GM21367 (cell line): Measurements from ENCODE around the gene FGF5.
"Not testable (repeated sequence)": the region's sequence is repeated elsewhere in the genome, so short reads cannot be mapped to it uniquely, and the experiment has no call there.

ENCODE experiments used
- ATAC-seq: cut with Tn5 transposase; IDR thresholded peaks from one replicate; pipeline ENCODE4 v1.9.1; 2021; ENCODE audit not compliant: unreplicated experiment

FGF5 gene

GRCh38 chr4:80294206-80294605, 27.7 kb downstream of the FGF5 start:
- ATAC-seq, result no peak

DNA sequence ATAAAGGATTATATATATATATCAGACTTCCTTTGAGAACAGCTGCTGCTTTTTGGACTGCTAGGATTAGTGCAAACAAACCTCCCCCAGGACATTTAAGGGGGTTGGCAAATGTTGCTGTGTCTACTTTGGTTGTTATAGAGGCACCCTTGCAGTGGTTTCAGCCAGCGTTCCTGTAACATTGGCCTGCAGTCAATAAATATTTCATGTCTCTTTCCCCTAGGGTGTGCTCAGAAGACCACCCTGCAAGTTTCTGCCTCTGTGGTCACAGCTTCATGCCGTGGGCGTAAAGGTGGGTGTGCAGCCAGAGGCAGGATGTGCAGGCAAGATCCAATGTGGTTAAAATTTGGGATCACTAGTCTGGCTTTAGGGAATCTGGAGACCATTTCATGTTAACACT, 28.9 kb downstream of the FGF5 start:
- ATAC-seq, result no peak

GRCh38 chr4:80295826-80296225, 29.4 kb downstream of the FGF5 start:
- ATAC-seq, result no peak

DNA sequence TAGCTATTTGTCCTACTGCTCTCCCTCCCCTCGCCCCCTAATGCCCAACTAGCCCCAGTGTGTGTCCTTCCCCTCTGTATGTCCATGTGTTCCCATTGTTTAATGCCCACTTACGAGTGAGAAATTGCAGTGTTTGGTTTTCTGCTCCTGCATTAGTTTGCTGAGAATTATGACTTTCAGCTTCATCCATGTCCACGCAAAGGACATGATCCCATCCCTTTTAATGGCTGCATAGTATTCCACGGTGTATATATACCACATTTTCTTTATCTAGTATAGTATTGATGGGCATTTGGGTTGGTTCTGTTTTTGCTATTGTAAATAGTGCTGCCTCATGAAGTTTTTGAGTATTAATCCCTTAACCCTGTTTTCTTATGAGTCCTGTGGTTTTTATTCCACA, 35.4 kb downstream of the FGF5 start:
- no peak for ATAC-seq

DNA sequence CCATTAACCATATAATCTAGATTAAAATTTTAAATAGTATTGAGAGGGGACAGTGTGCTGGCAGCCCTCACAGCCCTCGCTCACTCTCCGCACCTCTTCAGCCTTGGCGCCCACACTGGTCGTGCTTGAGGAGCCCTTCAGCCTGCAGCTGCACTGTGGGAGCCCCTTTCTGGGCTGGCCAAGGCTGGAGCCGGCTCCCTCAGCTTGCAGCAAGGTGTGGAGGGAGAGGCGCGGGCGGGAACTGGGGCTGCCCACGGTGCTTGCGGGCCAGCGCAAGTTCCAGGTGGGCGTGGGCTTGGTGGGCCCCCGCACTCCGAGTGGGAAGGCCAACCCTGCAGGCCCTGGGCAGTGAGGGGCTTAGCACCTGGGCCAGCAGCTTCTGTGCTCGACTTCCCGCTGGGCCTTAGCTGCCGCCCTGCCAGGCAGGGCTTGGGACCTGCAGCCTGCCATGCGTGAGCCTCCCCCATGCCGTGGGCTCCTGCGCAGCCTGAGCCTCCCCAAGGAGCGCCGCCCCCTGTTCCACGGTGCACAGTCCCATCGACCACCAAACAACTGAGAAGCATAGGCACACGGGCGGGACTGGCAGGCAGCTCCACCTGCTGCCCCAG, 36.3 kb downstream of the FGF5 start:
- ATAC-seq, result no peak

GRCh38 chr4:80305466-80305865, 39.0 kb downstream of the FGF5 start:
- no peak for ATAC-seq

GRCh38 chr4:80306260-80306659, 39.8 kb downstream of the FGF5 start:
- ATAC-seq, result no peak

DNA sequence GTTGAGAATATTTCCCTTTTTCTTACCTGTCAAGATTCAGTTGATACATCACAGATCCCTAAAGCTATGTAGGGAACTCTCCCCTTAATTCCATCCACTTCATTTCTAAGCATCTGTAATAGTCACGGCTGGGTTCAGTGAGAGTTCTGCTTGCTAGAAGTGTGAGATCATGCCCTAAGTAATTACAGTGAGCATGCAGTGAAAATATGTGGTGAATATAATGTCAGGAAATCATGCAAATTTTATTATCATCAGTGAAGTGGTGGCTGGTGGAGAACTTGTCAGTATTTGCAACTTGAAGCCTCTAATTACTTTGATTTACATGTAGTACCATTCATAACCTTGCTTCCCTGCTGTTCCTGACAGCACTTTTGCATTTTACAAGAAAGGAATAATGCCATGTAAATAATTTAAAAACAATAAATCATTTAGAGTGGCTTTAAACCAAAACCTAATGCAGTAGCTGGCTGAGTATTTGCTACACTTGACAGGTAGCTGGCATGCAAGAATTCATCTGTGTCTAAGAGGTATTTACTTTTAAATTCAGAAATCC, 40.8 kb downstream of the FGF5 start:
- no peak for ATAC-seq

GRCh38 chr4:80307774-80308465, 41.5 kb downstream of the FGF5 start:
- ATAC-seq, result no peak

- no peak for ATAC-seq
Measured at GRCh38 chr4:80308466-80308822, 42.0 kb downstream of the FGF5 start.

DNA sequence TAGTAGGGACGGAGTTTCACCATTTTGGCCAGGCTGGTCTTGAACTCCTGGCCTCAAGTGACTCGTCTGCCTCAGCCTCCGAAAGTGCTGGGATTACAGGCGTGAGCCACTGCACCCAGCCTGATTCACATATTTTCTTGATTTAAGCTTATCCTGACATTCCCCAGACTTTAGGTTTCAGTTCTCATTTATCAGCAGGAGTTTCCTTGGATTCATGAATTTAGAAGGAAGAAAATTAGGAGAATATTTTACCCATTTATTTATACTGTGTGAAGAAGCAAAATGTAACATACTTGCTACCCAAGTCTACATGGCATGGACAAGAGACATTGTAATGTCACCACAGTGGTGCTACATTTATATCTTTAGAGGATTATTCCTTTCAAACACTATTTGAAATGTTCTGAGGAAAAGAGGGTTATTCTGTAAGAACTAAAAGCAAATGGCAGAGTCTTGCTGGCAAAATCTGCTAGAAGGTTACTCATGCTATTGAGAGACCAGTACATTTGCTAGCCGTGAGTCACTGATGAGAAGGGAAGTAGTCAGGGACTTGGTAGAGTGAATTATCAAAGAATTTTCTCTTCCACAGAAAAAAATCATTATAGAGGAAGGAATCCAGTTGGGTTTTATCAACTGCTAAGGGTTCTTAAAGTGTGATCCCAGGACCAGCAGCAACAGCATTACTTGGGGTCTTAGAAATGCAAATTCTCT, 43.0 kb downstream of the FGF5 start:
- no peak for ATAC-seq

GRCh38 chr4:80311130-80311529, 44.7 kb downstream of the FGF5 start:
- ATAC-seq, result no peak

DNA sequence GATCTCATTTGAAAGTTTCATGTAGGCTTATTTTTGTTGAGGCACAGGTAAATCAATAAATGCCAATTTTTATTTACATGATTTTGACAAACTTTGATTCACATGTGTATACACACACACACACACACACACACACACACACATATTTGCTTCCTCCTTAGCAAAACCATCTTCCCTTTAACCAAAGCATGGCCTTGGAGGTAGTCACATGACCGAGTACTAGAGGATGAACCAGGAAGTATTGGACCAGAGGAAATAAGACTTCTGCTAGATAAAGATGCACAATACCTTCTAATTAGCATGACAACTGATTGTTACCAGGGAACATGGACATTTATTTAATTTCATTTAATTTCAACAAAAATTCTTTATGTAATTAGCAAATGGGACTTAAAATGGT, 45.7 kb downstream of the FGF5 start:
- ATAC-seq, result no peak

GRCh38 chr4:80313627-80314026, 47.2 kb downstream of the FGF5 start:
- no peak for ATAC-seq

- not testable (repeated sequence) for ATAC-seq
Measured at GRCh38 chr4:80315848-80316247, 49.4 kb downstream of the FGF5 start.

- ATAC-seq, result no peak
Measured at GRCh38 chr4:80321341-80321740, 54.9 kb downstream of the FGF5 start.

- ATAC-seq, result no peak
Measured at GRCh38 chr4:80321776-80322175, 55.3 kb downstream of the FGF5 start.

- no peak for ATAC-seq
Measured at GRCh38 chr4:80322716-80323115, 56.3 kb downstream of the FGF5 start.

- ATAC-seq, result no peak
Measured at GRCh38 chr4:80324171-80324570, 57.7 kb downstream of the FGF5 start.

DNA sequence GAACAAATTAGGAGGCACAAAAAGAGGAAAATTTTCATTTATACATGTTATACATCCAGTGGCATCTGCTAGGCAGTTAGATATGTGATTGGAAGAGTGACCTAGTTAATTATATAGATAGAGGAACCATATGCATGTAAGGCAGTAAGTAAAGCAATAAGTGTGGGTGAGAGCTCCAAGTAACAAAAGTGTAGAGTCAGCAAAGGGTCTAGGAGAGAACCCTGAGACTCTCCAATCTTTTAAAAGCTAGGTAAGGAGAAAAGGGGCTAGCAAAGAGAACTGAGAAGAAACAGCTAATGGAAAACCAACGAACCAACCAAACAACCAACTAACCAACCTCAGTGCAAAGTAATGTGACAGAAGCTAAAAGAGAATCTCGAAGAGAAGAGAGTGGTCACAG, 65.2 kb downstream of the FGF5 start:
- ATAC-seq, result no peak

GRCh38 chr4:80333121-80333520, 66.7 kb downstream of the FGF5 start:
- ATAC-seq, result no peak

- ATAC-seq, result no peak
Measured at GRCh38 chr4:80334568-80334967, 68.1 kb downstream of the FGF5 start.
